ENCODE results near the gene TOR1B.
A peak's percentile ranks its signal among the peaks of the same experiment; 100 is the strongest.

Gene TOR1B

DNA sequence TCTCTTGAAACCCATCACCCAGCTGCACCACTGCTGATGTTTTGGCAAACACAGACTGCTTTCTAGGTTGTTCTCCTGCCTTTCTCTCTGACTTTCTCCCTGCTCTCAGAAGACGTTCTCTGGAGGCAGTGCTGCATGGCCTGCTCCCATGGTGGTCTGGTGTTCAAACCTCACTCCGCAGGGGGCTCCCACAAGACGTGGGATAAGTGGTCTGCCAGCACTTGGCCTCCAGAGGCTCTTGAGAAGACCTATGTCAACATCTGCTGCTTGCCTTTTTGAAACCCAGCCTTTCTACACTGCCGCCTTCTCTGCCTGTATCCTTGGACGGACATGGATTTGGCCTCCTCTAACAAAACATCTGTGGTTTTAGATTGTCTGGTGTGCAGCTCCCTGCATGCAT is 48.8 kb downstream of the TOR1B start:
- peaks cover 20% of the 10 kb centered on the region for H3K4me1 Mint-ChIP-seq
- H3K4me3 Mint-ChIP-seq = no peak overlapping the region
- H3K9me3 Mint-ChIP-seq = no peaks in the 10 kb centered on the region
- H3K36me3 Mint-ChIP-seq (ENCODE audit: low read depth) = peaks cover 58% of the 10 kb centered on the region
- no peak for DNase-seq
- H3K27ac Mint-ChIP-seq = no peak overlapping the region
- H3K27me3 Mint-ChIP-seq (ENCODE audit: low read depth, poor library complexity) = no peaks in the 10 kb centered on the region
- TF ChIP-seq, protein P1, sequence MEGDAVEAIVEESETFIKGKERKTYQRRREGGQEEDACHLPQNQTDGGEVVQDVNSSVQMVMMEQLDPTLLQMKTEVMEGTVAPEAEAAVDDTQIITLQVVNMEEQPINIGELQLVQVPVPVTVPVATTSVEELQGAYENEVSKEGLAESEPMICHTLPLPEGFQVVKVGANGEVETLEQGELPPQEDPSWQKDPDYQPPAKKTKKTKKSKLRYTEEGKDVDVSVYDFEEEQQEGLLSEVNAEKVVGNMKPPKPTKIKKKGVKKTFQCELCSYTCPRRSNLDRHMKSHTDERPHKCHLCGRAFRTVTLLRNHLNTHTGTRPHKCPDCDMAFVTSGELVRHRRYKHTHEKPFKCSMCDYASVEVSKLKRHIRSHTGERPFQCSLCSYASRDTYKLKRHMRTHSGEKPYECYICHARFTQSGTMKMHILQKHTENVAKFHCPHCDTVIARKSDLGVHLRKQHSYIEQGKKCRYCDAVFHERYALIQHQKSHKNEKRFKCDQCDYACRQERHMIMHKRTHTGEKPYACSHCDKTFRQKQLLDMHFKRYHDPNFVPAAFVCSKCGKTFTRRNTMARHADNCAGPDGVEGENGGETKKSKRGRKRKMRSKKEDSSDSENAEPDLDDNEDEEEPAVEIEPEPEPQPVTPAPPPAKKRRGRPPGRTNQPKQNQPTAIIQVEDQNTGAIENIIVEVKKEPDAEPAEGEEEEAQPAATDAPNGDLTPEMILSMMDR (IDR thresholded peaks at IDR 0.05) = no peak

DNA sequence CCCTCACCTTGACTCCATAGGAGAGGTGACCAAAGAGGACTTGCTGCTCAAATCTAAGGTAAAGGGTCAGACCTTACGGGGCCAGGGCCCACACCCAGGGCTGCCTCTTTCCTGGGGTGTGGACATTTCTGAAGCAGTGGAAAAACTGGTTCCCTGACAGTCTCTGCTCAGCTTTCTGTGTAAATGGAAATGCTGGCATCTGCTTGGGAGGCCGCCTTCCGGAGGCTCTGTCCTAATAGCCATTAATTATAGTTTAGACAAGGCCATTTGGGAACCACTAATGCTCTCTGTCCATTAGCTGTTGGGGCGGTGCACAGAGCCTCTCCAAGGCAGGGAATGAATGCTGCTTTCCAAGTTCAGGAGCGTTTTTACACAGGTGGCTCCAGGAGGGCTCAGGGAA is 49.6 kb downstream of the TOR1B start:
- Mint-ChIP-seq H3K27ac (no peak overlapping the region), H3K4me3 (no peak overlapping the region), H3K27me3 (ENCODE audit: low read depth, poor library complexity) (no peaks in the 10 kb centered on the region), H3K36me3 (ENCODE audit: low read depth) (peaks cover 58% of the 10 kb centered on the region), H3K4me1 (peaks cover 20% of the 10 kb centered on the region), H3K9me3 (no peaks in the 10 kb centered on the region)
- no peak for DNase-seq
- TF ChIP-seq, protein P1 (IDR thresholded peaks at IDR 0.05) = no peak

DNA sequence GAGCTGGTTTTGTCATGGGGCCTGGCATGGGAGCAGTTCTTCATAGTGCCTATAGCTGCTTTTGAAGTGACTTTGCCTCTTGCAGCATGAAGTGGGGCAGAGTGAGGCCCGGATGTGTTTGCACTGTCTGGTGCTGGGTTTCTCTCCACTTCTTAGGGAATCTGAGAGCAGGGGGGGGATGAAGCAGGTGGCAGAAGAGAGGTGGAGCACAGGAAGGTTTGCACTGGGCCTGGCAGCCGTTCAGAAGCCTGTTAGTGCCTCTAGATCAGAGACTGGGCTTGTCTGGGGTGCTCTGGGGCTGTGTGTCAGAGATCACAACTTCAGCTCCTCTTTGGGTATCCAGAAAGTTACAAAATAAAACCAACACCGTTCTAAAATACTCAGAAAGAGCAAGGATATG is 50.6 kb downstream of the TOR1B start:
- Mint-ChIP-seq H3K36me3 (ENCODE audit: low read depth) (peaks cover 63% of the 10 kb centered on the region), H3K9me3 (no peaks in the 10 kb centered on the region), H3K27ac (no peak overlapping the region), H3K4me1 (peaks cover 20% of the 10 kb centered on the region), H3K4me3 (no peak overlapping the region), H3K27me3 (ENCODE audit: low read depth, poor library complexity) (no peaks in the 10 kb centered on the region)
- TF ChIP-seq, protein P1 (IDR thresholded peaks at IDR 0.05) = no peak
- no peak for DNase-seq

DNA sequence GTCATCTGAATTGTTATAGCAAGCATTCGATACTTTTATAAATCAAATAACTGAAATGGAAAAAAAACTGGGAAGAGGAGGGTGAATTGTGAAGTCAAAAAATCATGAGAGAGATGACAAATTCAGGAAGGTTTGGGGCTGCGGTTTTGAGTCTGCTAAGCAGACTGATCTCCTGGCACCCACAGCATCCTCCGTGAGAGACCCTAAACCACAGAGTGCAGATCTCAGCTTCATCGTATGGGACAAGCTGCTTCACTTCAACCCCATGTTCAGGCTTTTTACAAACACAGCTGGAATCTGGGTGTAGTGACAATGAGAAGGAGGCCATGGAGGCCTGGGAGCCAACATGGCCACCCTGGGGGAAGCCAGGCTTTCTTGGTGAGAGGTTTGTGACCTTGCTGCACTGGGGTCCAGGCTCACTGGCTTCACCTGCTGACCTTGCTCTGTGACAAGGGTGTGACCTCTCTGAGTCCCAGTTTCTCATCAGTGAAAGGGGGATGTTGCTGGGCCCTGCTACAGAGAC is 51.7 kb downstream of the TOR1B start:
- Mint-ChIP-seq H3K9me3 (no peaks in the 10 kb centered on the region), H3K36me3 (ENCODE audit: low read depth) (peaks cover 64% of the 10 kb centered on the region), H3K4me1 (peaks cover 20% of the 10 kb centered on the region), H3K27me3 (ENCODE audit: low read depth, poor library complexity) (no peaks in the 10 kb centered on the region), H3K4me3 (no peak overlapping the region), H3K27ac (no peak overlapping the region)
- no peak for DNase-seq
- TF ChIP-seq, protein P1 (IDR thresholded peaks at IDR 0.05) = no peak

DNA sequence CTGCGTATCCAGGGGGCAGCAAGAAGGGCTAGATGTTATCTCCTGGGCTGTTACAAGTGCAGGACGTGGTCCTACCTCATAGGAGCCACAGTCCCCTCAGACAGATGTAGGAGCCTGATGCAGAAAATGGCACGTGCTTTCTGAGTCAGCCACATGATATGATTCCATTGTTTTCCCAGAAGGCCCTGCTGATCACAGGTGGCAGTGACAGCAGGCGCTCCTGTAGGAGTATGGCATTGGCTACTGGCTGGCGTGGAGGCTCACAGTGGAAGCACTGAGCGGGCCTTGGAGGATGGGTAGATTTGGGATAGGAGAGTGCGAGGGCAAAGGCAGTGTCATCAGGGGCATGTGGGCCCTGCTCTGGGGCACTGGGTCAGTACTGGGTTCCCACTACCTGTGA is 54.2 kb downstream of the TOR1B start:
- no peak for DNase-seq
- H3K4me3 Mint-ChIP-seq = no peak overlapping the region
- peaks cover 9% of the 10 kb centered on the region for H3K4me1 Mint-ChIP-seq
- no peaks in the 10 kb centered on the region for H3K27me3 Mint-ChIP-seq (ENCODE audit: low read depth, poor library complexity)
- no peaks in the 10 kb centered on the region for H3K9me3 Mint-ChIP-seq
- H3K36me3 Mint-ChIP-seq (ENCODE audit: low read depth) = peaks cover 55% of the 10 kb centered on the region
- H3K27ac Mint-ChIP-seq = no peak overlapping the region
- TF ChIP-seq, protein P1 (IDR thresholded peaks at IDR 0.05) = no peak

DNA sequence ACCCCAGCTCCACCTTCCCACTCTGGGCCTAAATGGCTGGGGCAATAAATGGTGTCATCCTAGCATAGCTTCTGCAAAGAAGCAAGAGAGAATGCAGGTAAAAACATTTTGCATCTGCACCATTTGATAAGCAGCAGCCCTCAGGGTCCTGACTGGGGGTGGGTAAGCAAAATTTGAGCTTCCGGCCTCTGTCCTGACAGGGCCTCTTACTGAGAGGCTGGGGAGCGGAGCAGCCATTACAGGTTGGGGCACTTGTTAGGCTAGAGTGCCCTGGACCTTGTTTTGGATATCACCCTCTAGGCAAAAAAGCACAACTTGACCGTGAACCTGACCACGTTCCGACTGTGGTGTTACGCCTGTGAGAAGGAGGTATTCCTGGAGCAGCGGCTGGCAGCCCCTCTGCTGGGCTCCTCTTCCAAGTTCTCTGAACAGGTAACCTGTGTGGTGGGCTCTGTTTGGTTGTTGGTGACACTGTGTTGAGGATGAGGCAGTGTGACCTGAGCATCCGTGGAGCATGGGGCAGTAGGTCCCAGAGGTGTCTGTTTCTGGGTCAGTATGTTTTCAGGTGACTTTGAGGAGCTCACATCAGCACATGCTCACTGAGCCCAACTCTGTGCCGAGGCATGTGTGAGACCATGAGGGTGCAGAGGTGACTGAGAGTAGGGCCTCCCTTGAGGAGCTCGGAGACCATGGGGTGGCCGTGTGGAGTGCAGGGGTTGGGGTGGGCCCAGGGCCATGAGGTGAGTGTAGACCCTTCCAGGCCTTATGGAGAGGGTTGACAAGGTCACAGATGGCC is 55.4 kb downstream of the TOR1B start:
- Mint-ChIP-seq H3K9me3 (no peaks in the 10 kb centered on the region), H3K4me3 (no peak overlapping the region), H3K36me3 (ENCODE audit: low read depth) (peaks cover 54% of the 10 kb centered on the region), H3K4me1 (peaks cover 13% of the 10 kb centered on the region), H3K27me3 (ENCODE audit: low read depth, poor library complexity) (peaks cover under 1% of the 10 kb centered on the region), H3K27ac (peak overlapping the region; percentile 15)
- no peak for DNase-seq
- TF ChIP-seq, protein P1 (IDR thresholded peaks at IDR 0.05) = no peak
